GM18867 (cell line): Measurements from ENCODE around the gene THOC6.
"Not testable (repeated sequence)": the region's sequence is repeated elsewhere in the genome, so short reads cannot be mapped to it uniquely, and the experiment has no call there.

Experiments
- ATAC-seq: cut with Tn5 transposase; IDR thresholded peaks from one replicate; pipeline ENCODE4 v1.9.1; 2021; ENCODE audit warnings: mild to moderate bottlenecking, moderate library complexity; ENCODE audit not compliant: unreplicated experiment

The THOC6 gene

DNA sequence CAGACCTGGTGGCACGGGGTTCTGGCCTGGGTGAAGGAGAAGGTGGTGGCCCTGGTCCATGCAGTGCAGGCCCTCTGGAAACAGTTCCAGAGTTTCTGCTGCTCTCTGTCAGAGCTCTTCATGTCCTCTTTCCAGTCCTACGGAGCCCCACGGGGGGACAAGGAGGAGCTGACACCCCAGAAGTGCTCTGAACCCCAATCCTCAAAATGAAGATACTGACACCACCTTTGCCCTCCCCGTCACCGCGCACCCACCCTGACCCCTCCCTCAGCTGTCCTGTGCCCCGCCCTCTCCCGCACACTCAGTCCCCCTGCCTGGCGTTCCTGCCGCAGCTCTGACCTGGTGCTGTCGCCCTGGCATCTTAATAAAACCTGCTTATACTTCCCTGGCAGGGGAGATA, 45.3 kb downstream of the THOC6 start:
- not testable (repeated sequence) for ATAC-seq

DNA sequence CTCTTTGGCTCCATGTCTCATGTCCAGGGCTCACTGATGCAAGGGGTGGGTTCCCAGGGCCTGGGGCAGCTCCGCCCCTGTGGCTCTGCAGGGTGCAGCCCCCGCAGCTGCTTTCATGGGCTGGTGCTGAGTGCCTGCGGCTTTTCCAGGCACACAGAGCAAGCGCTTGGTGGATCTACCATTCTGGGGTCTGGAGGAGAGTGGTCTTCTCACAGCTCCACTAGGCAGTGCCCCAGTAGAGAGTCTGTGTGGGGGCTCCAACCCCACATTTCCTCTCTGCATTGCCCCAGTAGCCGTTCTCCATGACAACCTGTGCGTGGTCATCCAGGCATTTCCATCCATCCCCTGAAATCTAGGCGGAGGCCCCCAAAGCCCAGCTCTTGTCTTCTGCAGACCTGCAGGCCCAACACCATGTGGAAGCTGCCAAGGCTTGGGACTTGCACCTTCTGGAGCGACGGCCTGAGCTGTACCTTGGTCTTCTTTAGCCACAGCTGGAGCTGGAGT, 46.8 kb downstream of the THOC6 start:
- no peak for ATAC-seq

DNA sequence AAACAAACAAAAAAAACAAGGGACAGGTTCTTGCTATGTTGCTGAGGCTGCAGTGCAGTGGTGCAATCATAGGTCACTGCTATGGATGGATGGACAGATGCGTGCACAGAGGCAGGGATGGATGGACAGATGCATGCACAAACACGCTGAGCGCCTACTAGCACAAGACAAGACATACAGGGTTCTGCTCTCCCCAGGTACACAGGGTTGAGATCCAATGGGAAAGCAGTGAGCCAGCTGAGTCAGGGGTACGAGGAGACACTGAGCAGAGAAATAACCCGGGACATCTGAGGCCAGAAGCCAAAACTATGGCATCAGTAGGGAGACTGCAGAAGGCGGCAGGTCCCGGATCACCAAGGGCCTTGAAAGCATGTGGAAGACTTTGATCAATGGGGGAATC, 47.8 kb downstream of the THOC6 start:
- no peak for ATAC-seq

DNA sequence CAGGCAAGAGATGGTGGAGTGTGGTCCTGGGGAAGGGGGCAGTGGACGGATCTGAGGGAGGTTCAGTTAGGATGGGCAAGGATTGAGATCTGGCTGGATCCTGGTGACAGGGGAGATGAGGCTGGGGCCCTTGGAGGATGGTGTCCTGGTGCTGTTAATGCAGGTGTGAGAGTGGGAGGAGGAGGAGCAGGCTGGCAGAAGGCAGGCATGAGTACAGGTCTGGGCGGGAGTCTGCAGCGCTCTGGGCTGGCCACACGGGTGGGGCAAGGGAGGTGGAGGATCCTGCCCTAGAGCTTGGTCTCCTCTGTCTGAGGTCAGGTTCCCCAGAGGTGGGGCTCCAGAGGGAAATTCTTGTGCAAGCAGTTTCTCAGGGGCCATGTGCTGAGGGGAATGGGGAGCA, 48.3 kb downstream of the THOC6 start:
- not testable (repeated sequence) for ATAC-seq

DNA sequence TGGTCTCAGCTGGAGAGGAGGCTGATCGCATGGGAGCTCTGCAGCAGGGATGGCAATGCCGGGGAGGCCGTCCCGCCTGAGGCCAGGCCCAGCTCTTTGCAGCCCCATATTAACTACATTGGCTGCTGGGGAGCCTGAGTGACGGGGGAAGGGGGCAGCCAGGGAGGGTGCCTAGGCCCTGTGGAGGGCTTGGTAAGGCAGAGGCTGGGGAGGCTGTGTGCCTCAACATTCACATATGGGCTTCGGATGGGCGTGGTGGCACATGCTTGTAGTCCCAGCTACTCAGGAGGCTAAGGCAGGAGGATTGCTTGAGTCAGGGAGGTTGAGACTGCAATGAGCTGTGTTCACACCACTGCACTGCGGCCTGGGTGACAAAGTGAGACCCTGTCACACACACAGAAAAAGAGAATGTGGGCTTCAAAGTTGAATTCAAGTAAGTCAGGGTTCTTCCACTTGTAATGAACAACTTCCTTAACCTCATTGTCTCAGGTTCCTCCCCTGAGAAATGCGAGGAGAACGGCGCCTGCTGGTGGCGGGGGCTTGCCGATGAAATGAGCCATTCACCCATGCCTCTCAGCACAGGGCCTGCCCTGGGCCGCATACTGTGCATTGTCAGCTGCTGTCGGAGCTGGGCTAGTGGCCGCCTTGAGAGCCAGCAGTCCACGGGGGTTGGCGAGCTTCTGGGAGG, 48.9 kb downstream of the THOC6 start:
- not testable (repeated sequence) for ATAC-seq

DNA sequence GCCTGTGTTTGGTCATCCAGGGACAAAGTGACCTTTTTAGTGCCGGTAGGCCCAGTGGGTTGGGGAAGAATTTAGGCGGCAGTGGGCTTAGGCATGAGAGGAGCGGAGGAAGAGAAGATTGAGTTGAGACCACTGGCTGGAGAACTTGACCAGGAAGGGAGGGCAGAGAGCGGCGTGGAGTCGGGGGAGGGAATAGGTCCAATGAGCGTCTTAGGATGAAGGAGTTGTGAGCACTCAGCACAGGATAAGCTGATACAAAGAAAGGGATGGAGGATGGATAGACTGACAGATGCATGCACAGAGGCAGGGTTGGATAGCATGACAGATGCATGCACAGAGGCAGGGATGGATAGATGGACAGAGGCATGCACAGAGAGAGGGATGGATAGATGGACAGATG, 49.6 kb downstream of the THOC6 start:
- no peak for ATAC-seq

DNA sequence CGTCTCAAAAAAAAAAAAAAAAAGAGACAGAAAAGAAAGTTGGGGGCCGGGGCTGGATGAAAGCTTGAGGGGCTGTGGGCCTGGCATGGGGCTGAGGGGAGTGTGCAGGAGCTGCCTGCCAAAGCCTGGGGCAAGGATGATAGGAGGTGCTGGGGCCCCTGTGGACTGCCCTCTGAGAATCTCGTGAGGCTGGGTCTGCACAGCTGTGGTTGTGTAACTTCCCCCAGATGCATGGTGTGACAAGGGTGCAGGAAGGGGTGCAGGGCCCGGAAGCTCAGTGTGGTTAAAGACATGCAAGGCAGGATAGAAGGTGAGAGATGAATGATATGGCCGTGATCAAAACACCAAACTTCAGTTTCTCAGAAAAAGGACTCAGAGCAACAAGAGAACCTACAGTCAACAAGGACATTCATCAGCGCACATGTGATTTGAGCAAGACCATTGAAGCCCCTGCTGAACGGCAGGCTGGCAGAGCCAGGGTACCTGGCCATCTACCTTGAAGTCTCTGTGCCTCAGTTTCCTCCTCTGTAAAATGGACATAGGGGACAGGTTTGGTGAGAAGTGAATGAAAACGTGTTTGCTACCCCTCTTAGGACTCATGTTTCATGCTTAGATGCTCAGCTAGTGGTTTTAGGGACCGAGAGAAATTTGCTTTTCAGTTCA, 51.2 kb downstream of the THOC6 start:
- ATAC-seq: peak; percentile 73

DNA sequence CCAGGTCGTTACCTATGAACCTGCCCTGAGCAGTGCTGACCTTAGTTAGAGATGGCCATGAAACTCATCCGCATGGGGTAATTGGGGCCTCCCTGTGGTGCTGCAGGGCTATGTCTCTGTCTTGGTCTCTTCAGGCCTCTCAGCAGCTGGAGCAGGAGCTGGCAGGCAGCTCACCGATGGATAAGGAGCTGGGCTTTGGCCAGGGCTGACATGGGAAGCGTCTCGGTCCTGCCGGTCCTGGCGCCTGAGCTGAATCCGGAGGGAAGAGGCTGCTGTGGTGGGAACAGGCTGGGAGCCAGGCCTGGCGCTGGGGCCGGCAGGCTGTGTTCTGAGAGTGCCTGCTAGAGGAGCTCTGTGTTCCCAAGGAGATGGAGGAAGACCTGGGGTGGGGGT, 51.7 kb downstream of the THOC6 start:
- no peak for ATAC-seq

DNA sequence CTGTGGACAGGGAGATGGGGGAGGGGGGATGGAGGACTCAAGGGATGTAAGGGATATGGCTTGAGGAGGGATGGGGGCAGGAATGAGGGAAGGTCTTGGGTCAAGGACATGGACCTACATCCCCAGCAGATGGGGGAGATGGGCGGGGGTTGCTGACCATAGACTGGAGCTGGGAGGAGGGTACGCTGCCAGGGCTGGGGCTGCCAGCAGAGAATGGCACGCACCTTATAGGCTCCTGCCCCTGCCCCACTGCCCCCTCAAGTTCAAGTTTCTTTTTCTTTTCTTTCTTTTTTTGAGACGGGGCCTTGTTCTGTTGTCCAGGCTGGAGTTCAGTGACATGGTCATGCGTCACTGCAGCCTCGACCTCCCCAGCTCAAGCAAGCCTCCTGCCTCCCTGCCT, 52.1 kb downstream of the THOC6 start:
- not testable (repeated sequence) for ATAC-seq

DNA sequence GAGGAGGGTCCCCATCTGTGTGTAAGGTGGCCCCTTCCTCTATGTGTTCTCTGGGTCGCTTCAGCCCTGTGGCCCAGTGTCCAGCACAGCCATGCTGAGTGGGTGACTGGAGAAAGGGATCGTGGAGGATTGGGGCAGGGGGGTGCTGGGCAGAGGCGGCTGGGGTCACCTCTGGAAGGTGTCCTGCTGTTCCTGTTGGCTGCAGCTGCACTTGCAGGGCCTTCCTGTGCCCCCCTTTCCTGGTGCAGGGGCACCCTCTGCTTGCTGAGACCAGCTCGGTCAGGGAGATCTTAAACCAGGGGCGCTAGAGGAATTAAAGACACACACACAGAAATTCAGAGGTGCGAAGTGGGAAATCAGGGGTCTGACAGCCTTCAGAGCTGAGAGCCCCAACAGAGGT, 52.7 kb downstream of the THOC6 start:
- no peak for ATAC-seq
